ENCODE measurements around the gene MLLT1.
A peak's percentile ranks its signal among the peaks of the same experiment; 100 is the strongest.

MLLT1 gene

DNA sequence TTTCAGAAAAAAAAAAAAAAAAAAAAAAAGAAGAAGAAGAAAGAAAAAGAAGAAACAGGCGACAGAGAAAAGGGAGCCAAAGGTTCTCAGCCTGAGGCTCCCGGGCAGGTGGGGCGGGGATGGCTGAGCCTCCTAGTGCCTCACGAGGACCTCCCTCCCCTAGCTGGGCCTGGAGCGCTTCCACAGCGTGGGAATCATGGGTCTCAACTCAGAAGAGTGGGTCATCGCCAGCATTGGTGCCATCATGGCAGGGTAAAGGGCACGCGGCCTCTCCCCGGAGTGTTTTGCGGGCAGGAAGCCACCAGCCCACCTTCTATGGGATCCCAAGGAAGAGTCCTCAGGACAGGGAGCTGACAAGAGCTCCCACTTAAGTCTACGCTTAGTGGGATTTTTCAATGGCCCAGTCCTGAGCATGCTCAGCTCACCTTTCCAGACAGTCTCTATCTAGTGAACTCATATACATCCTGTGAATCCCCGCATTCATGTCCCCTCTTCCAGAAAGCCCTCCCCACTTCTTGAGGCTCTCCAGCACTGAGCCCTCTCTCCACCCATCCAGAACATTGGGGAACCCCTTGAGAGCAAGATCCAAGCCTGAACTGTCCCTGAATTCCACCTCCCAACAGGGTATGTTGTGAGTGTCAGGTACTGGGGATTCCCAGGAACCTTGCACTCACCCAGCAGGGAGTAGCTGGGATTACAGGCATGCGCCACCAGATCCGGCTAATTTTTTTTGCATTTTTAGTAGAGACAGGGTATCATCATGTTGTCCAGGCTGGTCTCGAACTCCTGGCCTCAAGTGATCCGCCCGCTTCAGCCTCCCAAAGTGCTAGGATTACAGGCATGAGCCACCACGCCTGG, 74.7 kb downstream of the MLLT1 start:
- no peak for DNase-seq

DNA sequence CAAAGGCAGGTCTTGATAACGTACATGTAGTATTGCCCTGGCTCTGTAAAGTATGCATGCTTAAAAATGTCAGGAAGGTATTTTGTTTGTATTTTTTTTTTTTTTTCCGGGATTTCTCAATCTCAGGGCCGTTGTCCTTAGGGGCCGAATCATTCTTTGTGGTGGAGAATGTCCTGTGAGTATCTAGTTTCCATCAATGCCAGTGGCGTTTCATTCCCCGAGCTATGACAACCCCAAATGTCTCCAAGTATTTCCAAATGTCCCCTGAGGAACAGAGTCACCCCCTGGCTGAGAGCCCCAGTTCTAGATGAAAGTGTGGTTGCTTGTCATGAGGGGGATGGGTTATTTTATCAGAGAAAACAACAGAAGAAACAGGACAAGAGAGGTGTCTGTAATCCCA, 75.6 kb downstream of the MLLT1 start:
- no peak for DNase-seq

DNA sequence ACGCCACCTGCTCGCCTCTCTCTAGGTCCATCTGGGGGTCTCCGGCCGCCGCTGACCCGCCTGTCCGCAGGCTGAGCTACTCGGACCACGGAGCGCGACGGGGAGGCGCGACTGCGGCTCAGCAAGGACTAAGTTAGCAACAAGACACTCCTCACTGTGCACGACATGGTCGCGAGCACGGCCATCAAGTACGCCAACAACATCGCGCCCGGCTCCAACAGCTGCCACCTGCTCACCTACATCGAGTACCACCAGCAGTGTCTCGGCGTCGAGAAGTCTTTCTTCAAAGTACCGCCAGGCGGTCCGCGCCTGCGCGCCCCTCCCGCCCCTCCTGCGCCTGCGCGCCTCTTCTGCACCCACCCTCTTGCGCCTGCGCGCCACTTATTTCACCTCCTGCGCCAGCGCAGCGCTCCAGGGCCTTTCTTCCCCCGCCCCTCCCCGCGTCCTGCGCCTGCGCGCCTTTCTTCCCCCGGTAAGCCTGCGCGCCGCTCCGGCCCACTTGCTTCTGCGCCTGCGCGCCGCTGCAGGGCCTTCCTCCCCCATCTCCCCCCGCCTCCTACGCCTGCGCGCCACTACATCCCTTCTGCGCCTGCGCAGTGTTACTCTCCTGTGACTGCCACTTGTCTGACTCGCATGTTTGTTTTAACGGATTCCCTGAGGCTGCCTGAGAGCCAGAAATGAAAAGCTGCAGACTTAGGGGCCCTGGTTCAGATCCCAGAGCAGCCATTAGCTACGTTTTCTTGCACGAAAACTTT, 80.4 kb downstream of the MLLT1 start:
- DNase-seq: peak; percentile 99

DNA sequence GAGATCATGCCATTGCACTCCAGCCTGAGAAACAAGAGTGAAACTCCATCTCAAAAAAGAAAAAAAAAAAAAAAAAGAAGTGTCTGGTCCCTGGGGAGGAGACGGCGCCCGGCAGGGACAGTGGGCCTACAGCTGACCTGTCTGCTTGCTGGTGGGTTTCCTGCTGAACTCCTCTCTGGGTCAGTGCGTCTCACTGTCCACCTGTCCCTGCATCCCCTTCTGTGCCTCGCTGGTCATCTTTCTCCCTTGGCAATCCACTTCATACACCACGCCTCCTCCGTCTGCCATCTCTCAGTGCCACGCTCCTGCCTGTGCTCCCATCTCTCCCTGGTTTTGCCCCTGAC, 80.9 kb downstream of the MLLT1 start:
- DNase-seq: no peak

DNA sequence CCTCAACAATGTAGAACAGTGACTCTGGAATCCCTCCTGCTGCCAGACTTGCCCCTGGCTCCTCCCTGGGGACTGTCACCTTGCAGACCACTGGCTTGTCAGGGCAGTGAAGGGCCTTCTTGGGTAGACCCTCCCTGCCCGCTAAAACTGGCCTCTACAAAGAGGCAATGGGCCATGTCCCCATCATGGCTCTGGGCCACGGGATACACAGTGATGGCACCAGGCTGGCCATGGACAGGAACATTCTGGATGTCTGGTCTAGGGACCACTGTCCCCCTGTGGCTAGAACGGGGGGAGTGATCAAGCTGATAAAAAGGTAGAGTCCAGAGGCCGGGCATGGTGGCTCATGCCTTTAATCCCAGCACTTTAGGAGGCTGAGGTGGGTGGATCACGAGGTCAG, 83.4 kb downstream of the MLLT1 start:
- no peak for DNase-seq

DNA sequence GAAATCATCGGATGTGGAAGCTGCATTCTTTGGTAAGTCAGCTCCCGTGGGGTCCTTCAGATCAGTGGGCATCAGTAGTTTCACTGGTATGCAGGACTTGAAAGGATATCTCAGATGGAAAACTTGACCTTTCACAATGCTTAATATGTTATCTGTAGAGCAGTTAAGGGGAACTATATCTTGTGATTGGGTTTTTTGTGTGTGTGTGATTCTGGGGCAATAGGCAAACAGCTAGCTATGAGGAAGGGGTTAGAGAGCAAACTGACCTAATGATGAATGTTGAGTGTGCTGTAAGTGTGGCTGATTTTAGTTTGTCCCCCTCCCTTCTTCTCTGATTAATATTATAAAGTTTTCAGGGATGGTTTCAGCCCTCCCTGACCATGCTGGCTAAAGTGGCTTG, 91.0 kb downstream of the MLLT1 start:
- no peak for DNase-seq

DNA sequence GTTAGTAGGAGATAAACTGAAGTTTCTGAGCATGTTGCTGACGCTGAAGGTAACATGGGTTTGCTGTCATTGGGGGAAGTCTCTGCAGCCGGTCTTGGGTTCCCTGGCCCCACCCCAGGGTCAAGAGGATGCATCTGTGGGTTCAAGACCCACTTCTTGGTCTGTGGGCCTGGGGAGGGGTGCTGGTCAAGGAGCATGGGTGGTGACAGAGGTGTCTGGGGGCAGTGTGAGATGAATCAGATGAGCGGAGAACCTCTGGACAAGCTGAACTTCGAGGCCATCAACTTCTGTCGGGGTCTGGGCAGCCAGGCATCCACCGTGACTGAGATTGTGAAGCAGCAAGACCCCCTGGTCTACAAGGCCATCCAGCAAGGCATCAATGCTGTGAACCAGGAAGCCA, 92.4 kb downstream of the MLLT1 start:
- DNase-seq: no peak

DNA sequence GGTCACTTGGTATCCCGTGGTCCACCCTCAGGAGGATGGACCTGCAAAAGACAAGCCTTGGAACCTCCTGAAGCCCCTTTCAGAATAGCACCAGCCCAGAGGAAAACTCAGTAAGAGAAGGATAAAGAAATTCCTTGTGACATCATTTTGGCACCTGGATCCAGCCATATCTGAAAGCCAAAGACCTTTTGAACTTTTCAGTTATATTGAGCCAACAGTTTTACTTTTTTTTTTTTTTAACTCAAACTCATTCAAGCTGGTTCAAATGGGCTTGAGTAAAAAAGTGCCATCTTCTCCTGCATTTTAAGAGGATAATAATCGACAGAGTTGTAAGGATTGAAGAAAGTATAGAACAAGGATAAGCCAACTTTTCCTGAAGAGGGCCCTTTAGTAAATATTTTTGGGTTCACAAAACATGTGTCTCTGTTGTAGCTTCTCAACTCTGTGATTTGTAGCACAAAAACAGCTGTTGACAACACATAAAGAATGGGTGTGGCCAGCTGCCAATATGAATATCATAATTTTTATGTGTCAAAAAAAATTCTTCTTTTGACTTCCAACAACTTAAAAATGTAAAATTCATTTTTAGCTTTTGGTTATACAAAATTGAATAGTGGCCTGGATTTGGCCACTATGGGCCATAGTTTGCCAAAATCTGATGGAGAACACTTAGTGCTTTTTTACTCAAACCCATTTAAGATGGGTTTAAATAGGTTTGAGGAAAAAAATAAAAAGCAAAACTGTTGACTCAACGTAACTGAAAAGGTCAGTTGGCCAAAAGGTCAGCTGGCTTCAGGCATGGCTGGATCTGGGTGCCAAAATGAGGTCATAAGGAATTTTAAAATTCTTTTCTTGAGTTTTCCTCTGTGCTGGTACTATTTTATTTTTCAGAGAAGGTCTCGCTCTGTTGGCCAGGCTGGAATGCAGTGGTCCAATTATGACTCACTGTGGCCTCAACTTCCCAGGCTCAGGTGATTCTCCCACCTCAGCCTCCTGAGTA, 93.6 kb downstream of the MLLT1 start:
- DNase-seq: no peak

DNA sequence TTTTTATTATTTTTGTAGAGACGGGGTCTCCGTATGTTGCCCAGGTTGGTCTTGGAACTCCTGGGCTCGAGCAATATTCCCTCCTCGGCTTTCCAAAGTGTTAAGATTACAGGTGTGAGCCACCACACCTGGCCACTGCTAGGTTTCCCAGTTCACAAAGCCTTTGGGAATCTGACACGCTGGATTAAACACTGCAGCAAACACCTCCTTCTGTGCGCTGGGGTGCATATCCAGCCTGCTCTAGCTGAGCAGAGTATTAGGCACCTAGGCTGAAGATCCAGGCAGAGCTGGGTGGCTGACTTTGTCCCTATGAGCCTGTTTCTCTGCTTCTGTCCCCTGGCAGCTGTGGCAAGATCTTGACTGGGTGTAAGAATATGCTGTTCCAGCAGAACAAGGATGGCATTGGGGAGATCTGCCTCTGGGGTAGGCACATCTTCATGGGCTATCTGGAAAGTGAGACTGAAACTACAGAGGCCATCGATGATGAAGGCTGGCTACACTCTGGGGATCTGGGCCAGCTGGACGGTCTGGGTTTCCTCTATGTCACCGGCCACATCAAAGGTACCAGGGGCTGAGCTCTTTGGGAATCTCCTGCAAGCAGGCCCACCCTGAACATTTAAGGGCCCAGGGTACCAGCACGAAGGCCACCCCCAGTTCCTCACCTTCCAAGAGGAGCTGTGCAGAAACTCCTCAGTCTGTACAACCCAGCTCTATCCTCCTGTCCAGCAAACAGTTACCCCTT, 94.5 kb downstream of the MLLT1 start:
- DNase-seq: no peak

DNA sequence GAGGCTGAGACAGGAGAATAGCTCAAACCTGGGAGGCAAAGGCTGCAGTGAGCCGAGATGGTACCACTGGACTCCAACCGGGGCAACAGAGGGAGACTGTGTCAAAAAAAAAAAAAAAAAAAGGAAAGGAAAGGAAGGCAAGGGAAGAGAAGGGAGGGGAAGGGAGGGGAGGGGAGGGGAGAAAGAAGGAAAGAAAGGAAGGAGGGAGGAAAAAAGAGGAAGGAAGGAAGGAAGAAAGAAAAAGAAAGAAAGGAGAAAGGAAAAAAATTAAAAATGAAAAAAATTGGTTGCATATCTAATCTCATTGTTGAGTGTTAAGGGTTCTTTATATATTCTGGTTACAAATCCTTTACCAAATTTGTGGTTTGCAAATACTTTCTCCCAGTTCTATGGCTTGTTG, 98.7 kb downstream of the MLLT1 start:
- DNase-seq: no peak

DNA sequence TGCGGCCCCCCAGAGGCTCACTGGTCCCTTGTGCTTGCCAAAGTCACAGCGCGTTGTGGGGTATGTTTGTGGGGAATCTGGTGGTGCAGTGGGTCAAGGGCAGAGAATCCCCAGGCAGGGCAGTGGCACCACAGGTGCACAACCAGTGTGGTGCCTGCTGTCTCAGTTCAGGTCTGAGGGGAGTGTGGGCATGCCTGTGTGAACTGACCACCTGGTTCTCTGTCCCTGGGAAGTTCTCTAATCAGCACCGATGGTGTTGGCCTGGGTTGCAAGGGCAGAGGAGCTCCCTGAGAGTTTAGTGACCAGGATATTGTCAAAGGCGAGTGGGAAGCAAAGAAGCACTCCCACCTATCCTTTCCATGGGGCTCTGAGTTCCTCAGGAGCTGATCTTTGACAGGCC, 106.6 kb downstream of the MLLT1 start:
- DNase-seq: no peak

DNA sequence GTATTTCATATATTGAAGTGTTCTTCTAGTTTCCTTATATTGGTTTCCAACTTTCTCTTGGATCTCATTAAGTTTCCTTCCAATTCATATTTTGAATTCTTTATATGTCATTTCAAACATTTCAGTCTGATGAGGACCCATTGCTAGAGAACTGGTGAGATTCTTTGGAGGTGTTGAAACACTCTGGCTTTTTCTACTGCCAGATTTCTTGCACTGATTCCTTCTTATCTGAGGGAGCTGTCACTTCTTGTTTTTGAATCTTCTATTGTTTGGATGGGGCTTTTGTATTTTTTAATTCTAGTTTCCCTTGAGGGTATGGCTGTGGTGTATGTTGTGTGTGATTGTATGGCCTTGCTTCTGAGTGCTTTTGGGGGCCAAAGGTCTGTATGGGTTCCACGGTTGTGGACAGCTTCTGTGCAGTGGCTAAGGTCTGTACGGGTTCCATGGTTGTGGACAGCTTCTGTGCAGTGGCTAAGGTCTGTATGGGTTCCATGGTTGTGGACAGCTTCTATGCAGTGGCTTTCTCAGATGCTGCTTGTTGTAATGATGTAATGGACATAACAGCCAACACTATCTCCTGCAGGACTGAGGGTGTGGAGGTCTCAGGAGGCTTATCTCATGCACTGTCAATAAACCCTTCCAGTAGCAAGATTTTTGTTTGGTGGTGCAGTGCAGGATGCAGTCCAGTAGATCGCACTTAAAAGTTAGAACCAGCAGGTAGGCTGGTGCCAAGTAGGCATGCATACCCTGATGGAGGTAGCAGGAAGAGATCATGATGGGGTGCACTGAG, 107.5 kb downstream of the MLLT1 start:
- DNase-seq: no peak

DNA sequence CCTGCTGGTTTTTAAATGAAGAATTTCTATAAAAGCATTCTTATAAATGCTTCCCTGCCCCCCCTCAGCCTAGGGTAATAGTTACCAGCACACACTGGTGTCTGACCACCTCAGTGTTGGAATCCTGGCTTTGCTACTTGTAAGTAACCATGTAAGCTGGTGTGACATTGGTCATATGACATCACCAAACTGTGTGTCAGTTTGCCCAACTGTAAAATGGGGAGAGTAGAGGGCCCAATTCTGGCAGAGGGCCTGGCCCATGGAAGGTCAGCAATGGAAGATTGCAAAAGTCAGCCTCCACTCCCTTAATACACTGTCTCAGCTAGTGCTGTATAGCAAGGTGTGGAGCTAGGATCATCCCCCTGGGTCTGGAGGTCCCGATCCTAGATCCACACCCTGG, 112.7 kb downstream of the MLLT1 start:
- DNase-seq: no peak

DNA sequence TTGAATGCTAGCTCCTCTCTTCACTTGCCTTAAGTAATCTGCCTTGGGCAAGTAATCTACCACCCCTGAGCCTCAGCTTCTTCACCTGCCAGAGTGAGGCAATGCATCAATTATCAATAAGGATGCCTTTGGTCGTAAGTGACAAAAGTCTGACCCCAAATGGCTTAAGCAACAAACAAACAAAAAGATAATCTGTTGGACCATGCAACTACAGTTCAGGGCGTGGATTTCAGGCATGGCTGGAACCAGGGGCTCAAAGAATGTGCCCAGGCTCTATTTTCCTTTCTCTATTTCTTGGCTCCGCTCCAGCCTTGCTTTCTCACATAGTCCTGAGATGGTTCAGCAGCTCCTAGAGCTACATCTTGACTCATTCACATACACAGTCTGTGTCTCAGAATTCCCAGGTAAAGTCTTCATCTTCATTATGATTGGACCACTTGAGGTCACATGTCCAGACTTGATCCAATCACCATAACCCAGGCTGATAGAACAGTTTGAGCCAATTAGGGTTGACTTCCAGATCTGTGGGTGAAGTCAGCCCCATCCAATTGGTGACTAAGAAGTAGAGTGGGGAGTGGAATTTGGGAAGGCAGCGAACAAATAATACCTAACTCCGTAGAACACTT, 114.8 kb downstream of the MLLT1 start:
- DNase-seq: no peak

DNA sequence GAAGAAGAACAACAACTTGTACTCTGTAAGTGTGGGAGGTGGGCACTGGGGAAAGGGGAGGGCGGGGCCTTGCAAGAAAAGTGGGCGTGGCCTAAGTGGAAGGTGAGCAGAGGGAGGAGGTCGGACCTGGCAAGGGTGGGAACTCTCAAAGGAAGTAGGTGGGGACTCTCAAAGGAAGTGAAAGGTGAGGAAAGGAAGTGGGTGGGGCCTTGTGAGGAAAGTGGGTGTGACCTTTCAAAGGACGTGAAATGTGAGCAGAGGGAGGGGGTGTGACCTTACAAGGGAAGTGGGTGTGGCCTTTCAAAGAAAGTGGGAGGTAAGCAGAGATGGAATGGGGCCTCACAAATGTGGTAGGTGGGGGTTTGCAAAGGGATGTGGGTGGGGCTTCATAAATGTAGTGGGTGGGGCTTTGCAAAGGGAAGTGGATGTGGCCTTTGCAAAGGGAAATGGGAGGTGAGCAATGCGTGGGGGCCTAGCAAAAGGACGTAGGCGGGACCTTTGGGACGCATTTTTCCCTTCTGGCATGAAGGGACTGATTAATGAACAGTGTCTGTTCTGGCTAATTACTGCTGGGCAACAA, 118.4 kb downstream of the MLLT1 start:
- DNase-seq: peak; percentile 2

Measured in activated CD4-positive, alpha-beta T cell treated with anti-CD3 and anti-CD28 coated beads, Interleukin-2, amount 50 U/mL, for 1 hour (primary cell).